HUES64 (cell line): Measurements from ENCODE around the gene FASTKD3.

Experiments
- H3K27ac ChIP-seq: 2 replicates; pipeline ENCODE4 v1.7.0; 2013; ENCODE audit warnings: low read depth, low read length, inconsistent platforms
- H3K27me3 ChIP-seq: 2 replicates; pipeline ENCODE4 v1.6.1; 2013; ENCODE audit warnings: mild to moderate bottlenecking, low read length; ENCODE audit not compliant: insufficient read depth
- H3K36me3 ChIP-seq: 2 replicates; pipeline ENCODE4 v1.6.1; 2013; ENCODE audit warnings: mild to moderate bottlenecking, low read length; ENCODE audit not compliant: insufficient read depth
- H3K4me1 ChIP-seq: 2 replicates; pipeline ENCODE4 v1.6.1; 2013; ENCODE audit warnings: mild to moderate bottlenecking, low read length, moderate library complexity; ENCODE audit not compliant: insufficient read depth
- H3K4me3 ChIP-seq: 2 replicates; pipeline ENCODE4 v1.5.1; 2013; ENCODE audit warnings: mild to moderate bottlenecking, low read length, moderate library complexity
- H3K9ac ChIP-seq: 2 replicates; pipeline ENCODE4 v1.6.1; 2013; ENCODE audit warnings: mild to moderate bottlenecking, low read depth, low read length
- H3K9me3 ChIP-seq: 2 replicates; pipeline ENCODE4 v1.6.1; 2013; ENCODE audit warnings: low read depth, low read length; ENCODE audit not compliant: insufficient read depth
- WGBS: fragments of 150-250, 120-280 bp; methylation state at CpG from one replicate; pipeline ENCODE4 v1.1.7; 2013; ENCODE audit warnings: missing lambda C conversion rate; 5-methylcytosine and 5-hydroxymethylcytosine counted together

The FASTKD3 gene

GRCh38 chr5:7857926-7858632, 10.8 kb downstream of the FASTKD3 start:
- WGBS, result 89% methylated on average over 9 of the region's 9 CpGs
- Histone ChIP-seq H3K4me1 (no peaks in the 10 kb centered on the region), H3K4me3 (no peak overlapping the region), H3K36me3 (peaks cover 43% of the 10 kb centered on the region), H3K9ac (no peak overlapping the region), H3K9me3 (no peaks in the 10 kb centered on the region), H3K27ac (no peak overlapping the region), H3K27me3 (no peaks in the 10 kb centered on the region)

- Histone ChIP-seq H3K9me3 (no peaks in the 10 kb centered on the region), H3K4me1 (no peaks in the 10 kb centered on the region), H3K9ac (no peak overlapping the region), H3K4me3 (no peak overlapping the region), H3K27me3 (no peaks in the 10 kb centered on the region), H3K27ac (no peak overlapping the region), H3K36me3 (peaks cover 36% of the 10 kb centered on the region)
- WGBS, result 83% methylated on average over 5 of the region's 5 CpGs
Measured at GRCh38 chr5:7857361-7857760, 11.5 kb downstream of the FASTKD3 start.

- no peaks in the 10 kb centered on the region for H3K9me3 ChIP-seq
- no peak overlapping the region for H3K4me3 ChIP-seq
- no peak overlapping the region for H3K9ac ChIP-seq
- WGBS, result 100% methylated on average over 1 of the region's 2 CpGs
- peaks cover 31% of the 10 kb centered on the region for H3K36me3 ChIP-seq
- no peaks in the 10 kb centered on the region for H3K4me1 ChIP-seq
- 0 out of 2 replicates have a peak, but pooled peaks cover 3% of the 10 kb centered on the region for H3K27me3 ChIP-seq
- H3K27ac ChIP-seq, result no peak overlapping the region
Measured at GRCh38 chr5:7856855-7857254, 12.0 kb downstream of the FASTKD3 start.

- H3K4me1 ChIP-seq, result no peaks in the 10 kb centered on the region
- H3K9ac ChIP-seq, result no peak overlapping the region
- H3K9me3 ChIP-seq, result no peaks in the 10 kb centered on the region
- H3K4me3 ChIP-seq, result no peak overlapping the region
- WGBS, result 88% methylated on average over 3 of the region's 3 CpGs
- peaks cover 19% of the 10 kb centered on the region for H3K36me3 ChIP-seq
- H3K27ac ChIP-seq, result no peak overlapping the region
- H3K27me3 ChIP-seq, result peaks cover 10% of the 10 kb centered on the region
Measured at GRCh38 chr5:7855611-7856010, 13.2 kb downstream of the FASTKD3 start.

- H3K27me3 ChIP-seq, result peaks cover 26% of the 10 kb centered on the region
- WGBS, result 90% methylated on average over 2 of the region's 2 CpGs
Measured at GRCh38 chr5:7852988-7853387, 15.8 kb downstream of the FASTKD3 start.

GRCh38 chr5:7852542-7852941, 16.3 kb downstream of the FASTKD3 start:
- Histone ChIP-seq H3K36me3 (no peaks in the 10 kb centered on the region), H3K9ac (no peak overlapping the region), H3K27me3 (peaks cover 26% of the 10 kb centered on the region), H3K4me3 (no peak overlapping the region), H3K4me1 (peaks cover 4% of the 10 kb centered on the region; the same call in 1 of the 2 replicates), H3K27ac (no peak overlapping the region), H3K9me3 (no peaks in the 10 kb centered on the region)
- WGBS, result 89% methylated on average over 1 of the region's 1 CpG

More at GRCh38 chr5:7852988-7853387, 15.8 kb downstream of the FASTKD3 start:
- Histone ChIP-seq H3K9me3 (no peaks in the 10 kb centered on the region), H3K4me3 (no peak overlapping the region), H3K27ac (no peak overlapping the region), H3K4me1 (peaks cover 4% of the 10 kb centered on the region; the same call in 1 of the 2 replicates), H3K36me3 (no peaks in the 10 kb centered on the region), H3K9ac (no peak overlapping the region)

GRCh38 chr5:7851617-7852289, 17.1 kb downstream of the FASTKD3 start:
- Histone ChIP-seq H3K9ac (no peak overlapping the region), H3K9me3 (no peaks in the 10 kb centered on the region), H3K27ac (no peak overlapping the region), H3K4me3 (peak overlapping the region; percentile 83), H3K27me3 (peaks cover 26% of the 10 kb centered on the region), H3K36me3 (no peaks in the 10 kb centered on the region), H3K4me1 (peaks cover 4% of the 10 kb centered on the region; the same call in 1 of the 2 replicates)
- WGBS, result 90% methylated on average over 8 of the region's 8 CpGs

GRCh38 chr5:7851240-7851592, 17.6 kb downstream of the FASTKD3 start:
- 51% methylated on average over 16 of the region's 16 CpGs for WGBS
- Histone ChIP-seq H3K27me3 (peaks cover 26% of the 10 kb centered on the region), H3K27ac (no peak overlapping the region; the same call in 1 of the 2 replicates)

GRCh38 chr5:7850395-7851239, 18.2 kb downstream of the FASTKD3 start, which contains the start of gene CFAP90:
Gene CFAP90 (minus strand): TSS chr5:7851133. CDS start chr5:7851021, 112 bp downstream.
- H3K27me3 ChIP-seq, result peaks cover 26% of the 10 kb centered on the region
- H3K4me3 ChIP-seq, result peak within 1 kb of the TSS; percentile 83
- peaks cover 4% of the 10 kb centered on the region; the same call in 1 of the 2 replicates for H3K4me1 ChIP-seq
- H3K36me3 ChIP-seq, result no peaks in the 10 kb centered on the region
- WGBS, result under 1% methylated on average over 69 of the region's 76 CpGs
- peak within 1 kb of the TSS; percentile 61 for H3K27ac ChIP-seq
- no peaks in the 10 kb centered on the region for H3K9me3 ChIP-seq
- H3K9ac ChIP-seq, result peak within 1 kb of the TSS; percentile 68

More at GRCh38 chr5:7851240-7851592, 17.6 kb downstream of the FASTKD3 start:
- Histone ChIP-seq H3K9me3 (no peaks in the 10 kb centered on the region), H3K9ac (0 out of 2 replicates have a peak overlapping the region, but pooled peaks have one; percentile 68), H3K4me3 (peak overlapping the region; percentile 83), H3K36me3 (no peaks in the 10 kb centered on the region), H3K4me1 (peaks cover 4% of the 10 kb centered on the region; the same call in 1 of the 2 replicates)

- Histone ChIP-seq H3K27ac (no peak overlapping the region), H3K4me1 (peaks cover 4% of the 10 kb centered on the region; the same call in 1 of the 2 replicates), H3K9me3 (no peaks in the 10 kb centered on the region), H3K27me3 (peaks cover 26% of the 10 kb centered on the region), H3K9ac (peak overlapping the region; percentile 7; the same call in 1 of the 2 replicates), H3K4me3 (peak overlapping the region; percentile 66), H3K36me3 (no peaks in the 10 kb centered on the region)
- WGBS, result under 1% methylated on average over 44 of the region's 44 CpGs
Measured at GRCh38 chr5:7849681-7850394, 19.0 kb downstream of the FASTKD3 start.
